GM18499 (cell line): ENCODE measurements around the gene NOL3.

Experiments used
- ATAC-seq: cut with Tn5 transposase; IDR thresholded peaks from one replicate; pipeline ENCODE4 v1.9.1; 2021; ENCODE audit warnings: moderate number of reproducible peaks; ENCODE audit not compliant: insufficient read depth, unreplicated experiment

NOL3 gene

DNA sequence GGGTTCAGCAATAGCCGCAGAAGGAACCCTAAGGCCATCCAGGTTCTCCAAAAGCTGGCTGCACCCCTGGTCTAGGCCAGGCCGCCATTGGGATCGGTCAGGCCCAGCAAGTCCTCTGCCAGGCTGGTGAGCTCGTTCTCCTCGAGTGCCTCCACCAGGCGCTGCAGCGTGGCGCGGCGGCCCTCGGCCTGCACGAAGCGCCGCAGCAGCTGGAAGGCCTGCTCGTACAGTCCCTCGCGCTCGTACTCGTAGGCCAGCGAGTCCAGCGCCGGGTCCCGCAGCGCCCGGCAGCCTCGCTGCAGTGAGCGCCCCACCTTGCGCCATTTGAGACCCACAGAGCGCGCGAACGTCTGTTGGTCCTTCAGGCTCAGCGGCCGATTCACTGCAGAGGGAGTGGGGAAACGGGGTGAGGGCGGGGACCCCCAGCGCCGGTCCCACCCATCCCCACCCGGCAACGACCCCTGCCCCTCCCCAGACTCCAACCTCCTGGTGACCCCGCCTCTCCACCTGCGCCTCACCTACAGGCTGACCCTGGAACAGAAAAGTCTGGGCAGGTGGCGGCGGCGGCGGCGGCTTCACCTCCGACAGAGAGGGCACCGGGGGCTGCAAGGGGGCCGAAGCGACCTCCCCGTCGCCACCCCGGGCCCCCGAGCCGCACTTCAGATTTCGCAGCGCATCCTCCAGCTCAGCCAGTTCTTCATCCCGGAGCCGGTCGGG, 15.6 kb upstream of the NOL3 start:
- no peak for ATAC-seq

DNA sequence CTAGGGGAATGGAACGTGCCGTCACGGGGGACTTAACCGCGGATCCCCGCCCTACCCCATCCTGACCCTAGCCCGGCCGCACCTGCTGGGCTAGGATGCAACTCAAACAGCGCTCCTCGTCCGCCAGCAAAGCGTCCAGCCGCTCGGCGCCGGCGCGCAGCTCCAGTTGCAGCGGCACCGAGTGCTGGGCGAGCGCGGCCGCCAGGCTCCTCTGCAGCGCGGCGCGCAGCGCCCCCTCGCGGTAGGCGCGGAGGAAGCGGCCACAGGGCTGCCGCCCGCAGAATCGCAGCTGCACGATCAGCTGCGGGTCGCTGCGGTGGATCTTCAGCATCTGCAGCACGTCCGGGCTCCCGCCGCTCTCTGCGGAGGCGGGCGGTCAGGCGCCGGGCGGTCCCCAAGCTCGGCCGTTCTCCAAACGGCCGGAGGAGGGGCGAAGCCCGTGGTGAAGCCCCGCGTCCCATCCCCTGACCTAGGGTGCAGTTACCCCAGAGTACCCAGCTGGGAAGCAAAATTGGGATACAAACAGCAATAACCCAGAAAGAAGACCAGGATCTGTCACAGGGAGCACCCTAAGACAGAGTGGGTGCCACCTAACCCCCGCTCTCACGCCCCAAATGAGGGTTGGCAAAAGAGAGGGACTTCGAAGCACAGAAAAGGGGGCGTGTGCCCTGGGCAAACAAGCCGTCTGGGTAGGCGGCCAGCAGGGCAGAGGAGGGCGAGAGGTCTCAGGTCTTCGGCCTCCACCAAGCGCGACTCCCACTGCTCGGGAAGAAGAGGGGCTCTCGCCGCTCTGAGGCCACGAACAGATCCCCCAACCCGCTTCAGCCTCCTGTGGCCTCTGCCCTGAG, 14.8 kb upstream of the NOL3 start:
- ATAC-seq: no peak

DNA sequence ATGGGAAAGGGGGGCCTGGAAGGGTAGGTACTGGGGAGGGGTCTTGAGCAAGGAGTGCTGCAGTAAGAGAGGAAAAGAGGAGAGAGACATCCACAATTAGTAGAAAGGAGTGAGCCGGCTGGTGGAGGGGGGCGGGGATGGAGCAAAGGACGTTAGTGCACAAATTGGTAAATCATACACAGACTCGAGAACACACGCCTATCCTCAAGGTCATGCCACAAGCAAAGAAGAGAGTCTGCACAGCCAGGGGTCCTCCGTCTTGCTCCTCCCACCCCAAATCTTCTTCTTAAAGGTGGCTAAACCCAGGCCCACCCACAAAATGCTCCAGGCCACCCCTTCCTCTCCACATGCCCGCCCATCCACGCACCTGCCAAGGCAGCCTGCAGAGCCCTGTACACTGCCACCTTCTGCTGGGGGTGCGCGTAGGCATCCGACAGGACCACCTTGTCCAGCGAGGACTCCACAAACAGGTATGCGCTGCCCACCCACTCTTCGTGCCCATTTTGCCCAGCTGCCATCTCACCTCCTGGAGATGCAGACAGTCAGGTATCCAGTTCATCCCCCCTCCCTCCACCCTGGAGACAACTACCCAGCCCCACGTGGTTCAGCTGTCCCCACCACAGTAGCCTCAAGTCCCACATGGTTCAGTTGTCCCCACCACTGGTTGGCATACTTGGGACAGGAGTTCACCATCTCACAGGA, 14.0 kb upstream of the NOL3 start:
- no peak for ATAC-seq

DNA sequence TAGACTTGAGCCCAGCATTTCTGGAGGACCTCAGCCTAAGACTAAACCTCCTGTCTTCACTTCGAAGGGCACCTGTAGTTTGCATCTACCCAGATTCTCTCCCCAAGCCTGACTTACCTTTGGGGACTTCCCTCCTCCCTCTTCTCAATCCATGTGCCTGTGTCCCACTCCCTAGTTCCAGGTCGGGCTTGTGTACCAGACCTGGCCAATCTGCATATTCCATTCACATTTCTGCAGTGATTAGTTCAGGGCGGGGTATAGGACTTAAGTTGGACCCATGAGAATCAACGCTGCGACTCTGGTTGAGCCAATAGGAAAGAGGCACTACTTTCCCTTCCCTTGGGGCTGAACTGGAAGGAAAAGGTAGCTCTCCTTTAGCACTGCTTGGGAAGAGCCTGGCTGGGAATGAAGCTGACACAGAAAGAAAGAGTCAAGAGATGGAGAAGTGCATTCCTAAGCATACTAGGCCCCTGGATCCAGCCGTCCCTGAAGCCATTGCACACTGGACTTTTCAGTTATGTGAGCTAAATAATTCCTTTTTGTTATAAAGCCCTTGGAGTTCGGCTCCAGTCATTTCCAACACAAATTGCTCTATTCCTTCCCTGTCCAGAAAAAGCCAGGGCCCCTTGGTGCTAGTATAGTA, 13.1 kb upstream of the NOL3 start:
- no peak for ATAC-seq

DNA sequence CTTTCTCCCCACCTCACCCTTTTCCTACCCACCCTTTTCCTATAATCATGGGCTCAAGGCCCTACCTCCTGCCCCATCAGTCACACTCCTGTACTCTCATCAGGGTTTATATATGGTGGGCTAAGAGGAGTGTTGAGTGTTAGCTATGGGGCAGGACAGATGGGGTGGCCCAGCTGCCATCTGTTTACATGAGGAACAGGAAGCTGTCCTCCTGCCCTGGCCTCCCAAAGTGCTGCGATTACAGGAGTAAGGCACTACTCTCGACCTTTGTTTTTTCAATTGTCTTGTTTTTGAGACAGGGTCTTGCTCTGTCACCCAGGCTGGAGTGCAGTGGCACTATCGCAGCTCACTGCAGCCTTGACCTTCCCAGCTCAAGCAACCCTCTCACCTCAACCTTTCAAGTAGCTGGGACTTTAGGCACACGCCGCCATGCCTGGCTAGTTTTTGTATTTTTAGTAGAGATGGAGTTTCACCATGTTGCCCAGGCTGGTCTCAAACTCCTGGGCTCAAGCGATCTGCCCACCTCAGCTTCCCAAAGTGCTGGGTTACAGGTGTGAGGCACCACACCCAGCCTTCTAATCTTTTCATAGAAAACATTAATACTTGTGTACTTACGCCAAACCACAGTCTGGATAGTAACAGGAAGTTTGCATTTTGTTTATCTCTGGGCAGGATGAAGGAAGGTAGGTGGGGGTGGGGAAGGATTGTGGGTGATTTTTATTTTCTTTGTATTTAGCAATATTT, 12.3 kb upstream of the NOL3 start:
- no peak for ATAC-seq

DNA sequence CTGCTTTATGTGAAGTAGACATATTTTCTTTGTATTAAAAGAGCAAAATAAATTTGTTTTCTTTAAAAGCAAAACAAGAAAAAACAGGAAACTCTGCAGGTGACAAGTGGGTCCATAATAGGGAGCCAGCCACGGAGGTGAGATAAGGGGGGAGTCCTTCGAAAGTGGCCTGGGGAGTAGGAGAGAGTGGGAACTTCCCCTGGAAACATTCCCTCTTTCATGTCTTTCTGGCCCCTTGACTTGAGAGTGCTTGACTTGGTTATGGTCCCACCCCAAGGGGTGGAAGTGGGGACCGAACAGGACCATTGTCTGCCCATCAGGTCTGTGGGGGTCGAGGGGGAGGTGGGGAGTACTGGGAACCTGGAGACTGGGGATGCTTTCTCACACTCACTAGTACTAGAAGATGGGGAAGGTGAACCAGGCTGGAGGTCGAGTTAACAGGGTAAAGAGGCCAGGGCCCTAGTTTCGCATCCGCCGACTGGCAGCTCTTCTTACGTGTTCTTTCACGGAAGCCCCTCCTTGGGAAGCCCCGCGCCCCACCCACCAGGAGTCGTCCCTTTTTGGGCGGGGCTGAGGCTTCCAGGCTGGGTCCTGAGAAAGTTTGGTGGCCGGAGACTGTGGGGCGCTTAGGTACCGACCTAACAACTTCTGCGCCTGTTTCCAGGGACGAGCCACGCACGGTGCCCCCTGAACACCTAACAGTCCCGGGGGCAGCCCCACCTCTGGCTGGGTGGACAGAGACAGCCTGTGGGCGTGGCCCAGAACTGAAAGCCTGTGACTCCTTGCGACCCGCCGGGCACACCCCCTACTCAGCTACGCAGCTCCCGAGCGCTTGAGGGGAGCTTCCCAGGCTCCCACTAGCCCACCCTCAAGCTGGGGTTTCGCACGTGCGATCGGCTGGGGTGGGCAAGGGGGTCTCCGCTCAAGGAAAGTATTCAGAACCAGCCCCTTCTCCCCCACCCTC, 11.4 kb upstream of the NOL3 start:
- no peak for ATAC-seq

DNA sequence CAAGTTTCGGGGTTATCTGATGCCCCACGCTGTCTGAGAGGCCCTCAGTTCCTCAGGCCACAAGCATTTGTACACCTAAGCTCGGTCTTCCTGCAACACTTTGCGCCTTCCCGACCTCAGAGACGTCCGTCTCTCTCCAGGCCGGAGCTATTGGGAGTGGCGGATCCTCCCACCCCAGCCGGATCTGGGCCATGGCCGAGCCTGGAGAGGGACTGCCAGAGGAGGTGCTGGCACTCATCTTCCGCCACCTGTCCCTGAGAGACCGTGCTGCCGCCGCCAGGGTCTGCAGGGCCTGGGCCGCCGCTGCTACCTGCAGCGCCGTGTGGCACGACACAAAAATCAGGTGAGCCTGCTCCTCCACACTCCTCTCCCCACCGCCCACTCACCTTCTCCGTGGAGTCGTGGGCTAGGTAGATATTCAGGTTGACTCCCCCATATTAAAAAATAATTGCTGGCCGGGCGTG, 8.7 kb upstream of the NOL3 start:
- no peak for ATAC-seq

DNA sequence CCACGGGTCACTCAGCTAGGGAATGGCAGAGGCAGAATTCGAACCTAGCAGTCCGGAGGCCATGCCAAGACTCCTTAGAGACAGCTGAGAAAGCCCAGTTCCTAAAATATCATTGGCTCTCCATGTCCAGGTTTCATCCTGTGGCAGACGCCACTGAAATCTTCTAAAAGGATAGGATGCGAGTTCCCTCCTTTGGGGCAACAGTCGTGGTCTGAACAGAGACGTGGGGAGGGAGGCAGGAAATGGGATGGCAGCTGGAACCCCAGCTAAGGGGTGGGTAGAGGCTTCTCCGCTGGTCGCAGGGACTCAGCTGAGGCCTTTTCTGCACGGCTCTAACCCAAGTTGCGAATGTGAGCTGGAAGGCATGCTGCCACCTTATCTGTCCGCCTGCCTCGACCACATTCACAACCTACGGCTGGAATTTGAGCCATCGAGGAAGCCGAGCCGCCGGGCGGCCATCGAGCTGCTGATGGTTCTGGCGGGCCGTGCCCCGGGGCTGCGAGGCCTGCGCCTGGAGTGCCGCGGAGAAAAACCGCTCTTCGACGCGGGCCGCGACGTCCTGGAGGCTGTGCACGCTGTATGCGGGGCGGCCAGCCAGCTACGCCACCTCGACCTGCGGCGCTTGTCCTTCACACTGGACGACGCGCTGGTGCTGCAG, 7.7 kb upstream of the NOL3 start:
- ATAC-seq: no peak

DNA sequence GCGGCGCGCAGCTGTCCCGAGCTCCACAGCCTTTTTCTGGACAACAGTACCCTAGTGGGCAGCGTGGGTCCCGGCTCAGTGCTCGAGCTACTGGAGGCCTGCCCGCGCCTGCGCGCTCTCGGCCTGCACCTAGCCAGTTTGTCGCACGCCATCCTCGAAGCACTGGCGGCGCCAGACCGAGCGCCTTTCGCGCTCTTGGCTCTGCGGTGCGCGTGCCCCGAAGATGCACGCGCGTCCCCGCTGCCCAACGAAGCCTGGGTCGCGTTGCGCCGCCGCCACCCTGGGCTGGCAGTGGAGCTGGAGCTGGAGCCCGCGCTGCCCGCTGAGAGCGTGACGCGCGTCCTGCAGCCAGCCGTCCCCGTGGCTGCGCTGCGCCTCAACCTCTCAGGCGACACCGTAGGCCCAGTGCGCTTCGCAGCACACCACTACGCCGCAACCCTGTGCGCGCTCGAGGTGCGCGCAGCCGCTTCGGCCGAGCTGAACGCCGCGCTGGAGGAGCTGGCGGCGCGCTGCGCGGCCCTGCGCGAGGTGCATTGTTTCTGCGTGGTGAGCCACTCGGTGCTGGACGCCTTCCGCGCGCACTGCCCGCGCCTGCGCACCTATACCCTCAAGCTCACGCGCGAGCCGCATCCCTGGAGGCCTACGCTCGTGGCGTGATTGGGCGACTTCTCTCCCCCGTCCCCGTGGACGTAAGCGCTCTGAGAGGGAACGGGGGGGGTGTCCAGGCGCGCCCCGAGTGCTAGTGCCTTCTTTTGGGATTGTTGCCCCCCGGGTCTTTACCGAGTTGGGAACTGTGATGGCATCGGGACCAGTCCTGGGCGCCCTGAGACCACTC, 7.0 kb upstream of the NOL3 start:
- no peak for ATAC-seq

DNA sequence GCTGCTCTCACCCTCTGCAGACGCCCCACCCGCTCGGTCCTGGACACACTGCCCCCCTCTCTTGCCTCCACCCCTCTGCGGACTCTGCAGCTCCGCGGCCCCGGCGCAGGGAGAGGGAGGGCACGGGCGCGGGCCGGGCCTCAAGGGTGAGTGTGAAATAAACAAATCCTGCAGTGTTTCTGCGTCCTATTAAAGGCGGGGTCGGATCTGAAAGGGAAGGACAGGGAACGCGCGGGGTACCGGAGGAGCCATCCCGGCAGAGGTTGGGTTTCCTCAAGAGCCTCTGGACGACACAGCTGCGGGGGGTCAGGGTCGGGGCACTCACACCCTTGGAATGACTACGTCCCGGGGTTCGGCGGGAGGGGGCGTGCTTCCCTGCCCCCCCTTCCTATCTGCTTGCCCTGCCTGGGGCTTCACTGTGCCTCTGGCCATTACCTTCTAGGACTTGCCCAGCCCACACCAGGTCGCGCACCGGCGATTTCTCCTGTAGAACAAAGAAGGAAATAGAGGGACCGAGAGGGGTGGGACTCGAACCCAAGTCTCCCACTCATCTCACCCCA, 6.3 kb upstream of the NOL3 start:
- no peak for ATAC-seq

DNA sequence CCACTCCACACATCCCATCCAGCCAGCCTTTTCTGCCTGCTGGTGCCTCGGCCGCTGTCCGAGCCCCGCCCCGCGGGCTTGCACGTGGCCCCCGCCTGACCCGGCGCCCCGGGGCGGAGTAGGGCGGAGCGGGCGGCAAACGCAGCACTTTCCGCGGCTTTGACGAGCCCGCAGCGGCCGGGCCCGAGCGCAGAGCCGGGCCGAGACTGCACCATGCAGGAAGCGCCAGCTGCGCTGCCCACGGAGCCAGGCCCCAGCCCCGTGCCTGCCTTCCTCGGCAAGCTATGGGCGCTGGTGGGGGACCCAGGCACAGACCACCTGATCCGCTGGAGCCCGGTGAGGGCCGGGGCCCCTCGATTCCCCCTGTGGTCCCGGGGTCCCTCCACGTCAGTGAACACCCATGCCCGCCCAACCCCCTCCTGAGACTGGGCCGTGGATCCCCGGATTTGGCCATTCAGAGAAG, 5.7 kb upstream of the NOL3 start, which contains the start of gene HSF4:
Gene HSF4, plus strand, starts transcription at position 147 of the 463 bp plus-strand sequence. Its CDS starts 67 bp downstream, at position 214.
- ATAC-seq: no peak

DNA sequence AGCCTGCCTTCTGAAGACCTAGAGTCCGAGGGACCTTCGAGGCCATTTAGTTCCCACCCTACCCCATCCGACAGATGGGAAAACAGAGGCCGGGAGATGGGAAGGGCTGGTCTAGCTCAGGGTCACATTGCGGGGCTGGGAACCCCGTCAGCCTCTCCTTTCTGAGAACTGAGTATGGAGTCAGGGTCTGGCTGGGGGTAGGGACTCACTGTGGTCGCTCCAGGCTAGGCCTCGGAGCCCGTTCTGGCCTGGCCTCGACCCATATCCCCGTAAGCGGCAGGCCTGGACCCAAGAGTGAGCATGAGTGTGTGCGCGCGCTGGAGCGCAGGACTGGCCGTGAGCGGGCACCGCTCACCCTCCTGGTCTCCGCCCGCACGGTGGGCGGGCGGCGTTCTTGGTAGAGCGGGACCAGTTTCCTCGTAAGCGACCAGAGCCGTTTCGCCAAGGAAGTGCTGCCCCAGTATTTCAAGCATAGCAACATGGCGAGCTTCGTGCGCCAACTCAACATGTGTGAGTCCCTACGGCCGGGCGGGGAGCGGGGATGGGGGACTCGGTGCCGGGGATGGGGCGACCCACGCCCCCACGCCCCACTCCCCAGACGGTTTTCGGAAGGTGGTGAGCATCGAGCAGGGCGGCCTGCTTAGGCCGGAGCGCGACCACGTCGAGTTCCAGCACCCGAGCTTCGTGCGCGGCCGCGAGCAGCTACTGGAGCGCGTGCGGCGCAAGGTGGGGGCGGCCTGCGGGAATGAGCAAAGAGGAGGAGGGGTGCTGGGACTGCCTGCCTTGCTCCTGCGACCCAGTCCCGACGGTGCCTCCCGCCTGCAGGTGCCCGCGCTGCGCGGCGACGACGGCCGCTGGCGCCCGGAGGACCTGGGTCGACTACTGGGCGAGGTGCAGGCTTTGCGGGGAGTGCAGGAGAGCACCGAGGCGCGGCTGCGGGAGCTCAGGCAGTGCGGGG, 4.9 kb upstream of the NOL3 start:
- no peak for ATAC-seq

DNA sequence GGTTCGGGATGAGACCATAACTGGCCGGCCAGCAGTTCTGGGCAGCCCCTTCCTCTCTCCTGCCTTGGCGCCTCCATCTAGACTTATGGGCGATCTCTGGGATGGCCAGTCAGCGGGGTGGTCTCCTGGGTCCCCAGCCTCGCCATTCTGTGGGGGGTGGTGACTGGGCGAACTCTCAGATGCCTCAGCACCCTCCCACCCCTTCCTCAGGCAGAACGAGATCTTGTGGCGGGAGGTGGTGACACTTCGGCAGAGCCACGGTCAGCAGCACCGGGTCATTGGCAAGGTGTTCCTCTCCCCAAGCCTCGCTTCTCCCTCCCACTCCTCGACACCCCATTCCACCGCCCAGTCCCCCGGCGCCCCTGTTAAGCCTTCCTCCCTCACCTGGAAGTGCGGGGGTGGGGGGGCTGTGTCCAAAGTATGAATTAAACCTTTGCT, 4.2 kb upstream of the NOL3 start:
- ATAC-seq: no peak

DNA sequence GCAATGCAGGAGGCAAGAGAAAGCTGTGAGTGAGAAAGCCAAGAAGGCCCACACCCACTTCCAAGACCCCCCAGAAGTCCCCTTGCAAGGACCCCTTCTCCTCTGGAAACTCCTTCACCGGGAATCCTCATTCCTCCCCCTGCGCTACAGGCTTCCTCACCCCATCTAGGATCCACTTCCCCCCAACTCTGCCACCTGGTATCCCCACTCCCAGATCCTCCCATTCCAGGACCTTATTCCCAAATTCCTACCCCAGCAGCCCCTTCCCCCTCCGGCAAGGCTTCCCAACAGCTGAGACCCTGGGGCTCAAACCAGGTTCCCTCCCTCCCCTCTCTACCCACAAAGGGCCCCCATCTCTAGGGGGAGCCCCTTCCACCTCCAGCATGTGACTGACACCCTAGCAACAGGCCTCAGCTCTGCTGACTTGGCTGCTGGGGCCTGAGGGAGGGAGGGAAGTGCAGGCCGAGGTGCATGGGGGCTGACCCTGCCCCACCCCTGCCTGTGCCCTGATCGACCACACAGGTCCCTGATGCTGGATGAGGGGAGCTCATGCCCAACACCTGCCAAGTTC, 3.7 kb upstream of the NOL3 start:
- no peak for ATAC-seq

DNA sequence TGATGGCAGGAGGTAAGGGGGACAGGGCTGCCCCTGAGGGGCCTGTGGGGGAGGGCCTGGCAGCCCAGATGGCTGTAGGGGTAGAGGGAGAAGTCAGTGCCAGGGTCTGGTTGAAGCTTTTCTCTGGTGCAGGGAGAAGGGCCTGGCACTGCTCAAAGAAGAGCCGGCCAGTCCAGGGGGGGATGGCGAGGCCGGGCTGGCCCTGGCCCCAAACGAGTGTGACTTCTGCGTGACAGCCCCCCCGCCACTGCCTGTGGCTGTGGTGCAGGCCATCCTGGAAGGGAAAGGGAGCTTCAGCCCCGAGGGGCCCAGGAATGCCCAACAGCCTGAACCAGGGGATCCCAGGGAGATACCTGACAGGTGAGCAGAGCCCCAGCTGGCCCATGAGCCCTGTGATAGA, 2.8 kb upstream of the NOL3 start:
- no peak for ATAC-seq
